T follicular helper cell (primary cell): ENCODE data around the gene RAVER2.
"Not testable (repeated sequence)": the region's sequence is repeated elsewhere in the genome, so short reads cannot be mapped to it uniquely, and the experiment has no call there.

ENCODE experiments used
- DNase-seq: peaks from one replicate; pipeline ENCODE4 v3.0.0-alpha.2; 2020; ENCODE audit warnings: low read depth
- total RNA-seq, 2 experiments: gene quantifications; one replicate each; lab custom pipeline; 2026; lab: John Stamatoyannopoulos, UW

RAVER2 gene
- 3.2 to 4.2 reads per million in 2 experiments for total RNA-seq

GRCh38 chr1:64744492-64745180 lies at the start of gene RAVER2:
RAVER2 (plus strand) TSS chr1:64745075; CDS start chr1:64745173, 98 bp downstream.
- peak; percentile 28 for DNase-seq

DNA sequence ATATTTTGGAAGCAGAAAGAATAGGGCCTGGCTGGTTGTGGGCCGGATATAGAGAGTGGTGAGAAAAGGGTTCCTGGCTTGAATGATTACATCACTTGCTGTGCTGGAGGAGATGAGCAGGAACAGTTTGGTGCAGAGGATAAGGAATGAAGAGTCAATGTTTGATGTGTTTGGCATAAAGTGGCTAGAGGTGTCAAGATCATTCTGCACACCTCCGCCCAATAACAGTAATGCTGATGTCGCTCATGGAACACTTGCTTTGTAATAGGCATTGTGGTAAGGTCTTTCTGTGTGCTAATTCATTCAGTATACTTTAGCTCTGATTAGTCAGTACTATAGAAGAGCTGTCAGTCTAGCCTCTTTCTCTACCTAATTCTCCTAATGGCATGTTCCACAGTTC lies 48.0 kb upstream of the RAVER2 start:
- DNase-seq, result no peak

- DNase-seq, result no peak
Measured at GRCh38 chr1:64699327-64699726, 45.5 kb upstream of the RAVER2 start.

- no peak for DNase-seq
Measured at GRCh38 chr1:64701071-64701470, 43.8 kb upstream of the RAVER2 start.

DNA sequence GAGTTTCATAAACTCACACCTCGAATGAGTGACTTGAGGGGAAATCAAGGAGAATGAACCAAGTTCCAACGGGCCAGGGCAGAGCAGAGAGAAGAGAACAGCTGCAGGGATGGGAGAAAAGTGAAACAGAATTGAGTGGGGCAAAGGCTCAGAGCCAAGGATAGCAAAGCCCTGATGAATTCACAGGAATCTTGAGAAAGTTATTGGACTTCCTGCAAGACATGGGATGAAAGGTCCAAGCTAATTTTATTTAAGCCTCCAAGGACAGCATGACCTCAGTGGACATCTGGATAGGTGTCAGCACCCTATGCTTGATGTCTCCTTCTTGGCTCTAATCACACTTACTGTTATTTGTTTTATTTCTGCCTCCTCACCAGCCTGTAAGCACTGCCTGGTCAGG lies 43.0 kb upstream of the RAVER2 start:
- no peak for DNase-seq

GRCh38 chr1:64702670-64703069 lies 42.2 kb upstream of the RAVER2 start:
- DNase-seq, result not testable (repeated sequence)

DNA sequence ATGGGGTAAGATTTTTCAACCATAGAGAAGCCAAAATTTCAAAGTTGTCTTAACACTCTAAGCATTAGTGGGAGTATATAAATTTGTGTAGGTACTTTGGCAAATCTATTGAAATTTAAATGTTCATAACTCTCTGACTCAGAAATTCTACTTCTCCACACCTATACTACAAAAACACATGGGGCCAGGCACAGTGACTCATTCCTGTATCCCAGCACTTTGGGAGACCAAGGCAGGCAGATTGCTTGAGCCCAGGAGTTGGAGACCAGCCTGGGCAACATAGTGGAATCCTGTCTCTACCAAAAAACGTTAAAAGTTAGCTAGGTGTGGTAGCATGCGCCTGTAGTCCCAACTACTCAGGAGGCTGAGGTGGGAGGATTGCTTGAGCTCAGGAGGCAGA lies 41.3 kb upstream of the RAVER2 start:
- DNase-seq, result no peak

GRCh38 chr1:64705591-64705990 lies 39.3 kb upstream of the RAVER2 start:
- DNase-seq, result no peak

- DNase-seq, result no peak
Measured at GRCh38 chr1:64711266-64711665, 33.6 kb upstream of the RAVER2 start.

- no peak for DNase-seq
Measured at GRCh38 chr1:64712049-64712448, 32.8 kb upstream of the RAVER2 start.

- no peak for DNase-seq
Measured at GRCh38 chr1:64715186-64715585, 29.7 kb upstream of the RAVER2 start.

DNA sequence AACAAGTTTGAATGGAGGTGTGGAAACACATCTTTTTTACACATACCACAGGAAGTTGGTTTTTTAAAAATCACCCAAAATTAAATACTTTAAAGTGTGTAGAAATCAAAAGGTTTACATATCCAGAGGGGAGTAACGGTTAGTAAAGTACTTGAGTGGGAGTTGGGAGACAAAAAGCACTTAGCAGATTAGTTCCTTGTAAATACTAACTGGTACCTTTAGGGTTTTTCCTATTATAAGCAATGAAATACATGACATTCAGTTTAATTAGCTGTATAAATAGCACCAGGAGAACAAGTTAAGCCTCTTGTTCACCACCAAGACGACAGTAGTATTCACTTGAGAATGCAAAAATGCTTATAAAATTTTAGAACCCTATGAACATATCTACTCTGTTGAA lies 23.7 kb upstream of the RAVER2 start:
- DNase-seq, result no peak

GRCh38 chr1:64721576-64722145 lies 23.2 kb upstream of the RAVER2 start:
- DNase-seq, result no peak

DNA sequence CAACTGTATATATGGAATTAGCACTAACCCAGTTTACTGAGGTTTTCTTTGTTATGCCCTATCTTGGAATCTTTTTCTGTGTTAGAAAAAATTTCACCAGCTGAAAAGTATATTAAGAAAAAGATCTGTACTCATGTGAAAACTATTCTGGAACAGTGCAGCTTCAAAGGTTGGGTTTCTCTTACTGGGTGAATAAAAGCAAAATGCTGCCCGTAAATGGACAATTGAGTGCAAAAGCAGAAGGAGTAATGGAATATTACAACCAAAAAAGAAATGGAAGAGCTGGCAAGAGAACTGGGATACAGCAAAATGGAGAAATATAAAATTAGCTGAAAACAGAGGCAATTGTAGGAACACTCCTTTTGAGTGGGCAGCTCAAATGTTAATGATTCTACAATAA lies 17.0 kb upstream of the RAVER2 start:
- no peak for DNase-seq

DNA sequence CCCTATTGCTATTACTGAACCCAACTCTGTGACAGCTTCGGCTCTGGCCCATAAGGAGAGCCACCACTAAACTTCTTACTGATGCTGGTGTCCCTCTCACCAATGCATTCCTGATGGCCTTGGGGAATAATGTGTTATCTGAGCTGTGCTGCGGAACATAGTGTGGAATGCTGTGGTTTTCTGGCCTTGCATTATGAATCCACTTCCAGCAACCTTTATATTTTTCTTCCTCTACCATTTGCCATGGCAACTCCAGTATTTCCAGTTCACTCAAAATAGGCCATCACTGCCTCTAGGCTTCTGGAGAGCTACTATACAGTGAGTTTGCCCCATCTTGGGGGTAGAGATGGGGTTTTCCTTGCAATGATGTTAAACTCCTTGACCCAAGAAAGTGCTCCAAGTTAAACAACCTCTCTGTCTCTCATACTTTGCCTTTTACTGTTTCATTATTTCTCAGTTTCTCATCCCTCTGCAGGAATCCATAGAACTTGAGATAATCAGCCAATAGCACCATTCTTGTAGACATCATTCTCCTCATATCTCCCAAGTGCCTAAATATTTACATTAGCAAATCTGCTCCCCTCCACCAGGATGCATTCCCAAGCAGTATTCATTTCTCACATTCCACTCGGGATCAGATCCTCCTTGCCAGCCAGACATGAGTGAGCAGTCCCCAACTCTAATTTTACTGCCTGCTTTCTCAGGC lies 11.1 kb upstream of the RAVER2 start:
- no peak for DNase-seq

DNA sequence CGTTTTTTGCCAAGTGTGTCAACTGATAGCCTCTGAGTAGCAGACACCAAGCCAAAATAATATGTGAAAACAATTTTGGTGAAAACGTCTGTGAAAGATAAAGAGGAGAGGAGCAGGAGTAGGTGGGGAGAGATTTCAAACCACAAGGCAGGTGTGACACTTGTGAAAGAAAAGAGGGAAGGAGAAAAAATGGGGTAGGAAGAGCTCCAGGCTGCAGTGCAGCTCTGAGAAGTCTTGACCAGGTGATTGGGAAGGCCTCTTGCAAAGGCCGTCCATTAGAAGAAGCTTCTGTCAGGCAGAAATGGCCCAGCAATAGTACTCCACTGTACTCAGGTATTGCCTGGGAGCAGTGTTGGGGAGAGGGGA lies 10.6 kb upstream of the RAVER2 start:
- no peak for DNase-seq

DNA sequence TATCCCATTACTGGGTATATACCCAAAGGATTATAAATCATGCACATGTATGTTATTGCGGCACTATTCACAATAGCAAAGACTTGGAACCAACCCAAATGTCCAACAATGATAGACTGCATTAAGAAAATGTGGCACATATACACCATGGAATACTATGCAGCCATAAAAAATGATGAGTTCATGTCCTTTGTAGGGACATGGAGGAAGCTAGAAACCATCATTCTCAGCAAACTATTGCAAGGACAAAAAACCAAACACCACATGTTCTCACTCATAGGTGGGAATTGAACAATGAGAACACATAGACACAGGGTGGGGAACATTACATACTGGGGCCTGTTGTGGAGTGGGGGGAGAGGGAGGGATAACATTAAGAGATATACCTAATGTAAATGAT lies 4.2 kb upstream of the RAVER2 start:
- DNase-seq, result not testable (repeated sequence)

DNA sequence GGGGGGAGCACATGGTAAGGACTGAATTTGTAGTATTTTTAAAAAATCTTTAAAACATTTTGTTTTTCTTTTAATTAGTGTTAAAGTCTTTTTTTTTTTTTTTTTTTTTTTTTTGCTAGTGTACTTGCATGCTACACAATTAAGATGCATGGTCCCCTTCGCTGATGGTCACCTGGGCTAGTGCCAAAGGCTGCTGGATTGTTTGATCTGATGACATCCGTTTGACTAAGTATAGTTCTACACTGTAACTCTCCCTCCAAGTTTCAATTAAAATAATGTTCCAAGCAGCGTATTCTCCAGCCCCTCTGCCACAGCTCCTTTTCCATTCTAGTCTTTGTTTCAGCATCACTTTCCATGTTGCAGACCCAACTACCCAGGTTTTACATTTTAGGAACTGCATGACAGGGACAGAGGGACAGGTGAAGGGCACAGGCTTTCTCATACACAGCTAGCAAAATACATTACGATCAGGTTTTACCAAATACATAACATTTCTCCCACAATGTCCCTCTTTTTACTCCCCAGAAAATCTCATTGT lies 852 bp upstream of the RAVER2 start:
- no peak for DNase-seq

DNA sequence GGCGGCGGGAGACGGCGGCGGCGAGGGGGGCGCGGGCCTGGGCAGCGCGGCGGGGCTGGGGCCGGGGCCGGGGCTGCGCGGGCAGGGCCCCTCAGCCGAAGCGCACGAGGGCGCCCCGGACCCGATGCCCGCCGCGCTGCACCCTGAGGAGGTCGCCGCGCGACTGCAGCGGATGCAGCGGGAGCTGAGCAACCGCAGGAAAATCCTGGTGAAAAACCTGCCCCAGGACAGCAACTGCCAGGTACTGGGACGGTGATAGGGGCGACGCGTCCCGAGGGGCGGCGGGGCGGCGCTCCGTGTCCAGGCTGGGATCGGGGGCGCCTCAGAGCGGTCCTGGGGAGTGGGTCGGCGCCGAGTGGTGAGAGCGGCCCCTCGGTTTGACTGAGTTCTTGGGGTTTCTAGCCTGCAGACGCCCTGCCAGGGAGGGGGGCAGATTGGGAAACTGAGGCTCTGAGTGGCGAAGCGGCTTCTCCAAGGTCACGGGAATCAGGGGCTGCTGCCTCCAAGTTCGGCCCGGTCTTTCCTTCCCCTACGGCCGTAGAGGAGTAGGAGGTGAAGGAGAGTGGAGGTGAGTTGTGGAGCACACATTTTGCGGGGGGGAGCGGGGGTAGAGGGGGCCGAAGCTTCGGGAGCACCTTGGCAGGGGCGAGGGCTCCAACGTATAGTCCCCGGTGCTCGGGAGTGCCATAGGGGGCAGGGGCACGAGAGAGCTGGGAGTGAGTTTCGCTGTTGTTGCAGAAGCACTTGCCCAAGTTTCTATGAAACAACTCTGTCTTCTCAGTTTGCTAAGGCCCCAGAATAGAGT lies 508 bp downstream of the RAVER2 start:
- DNase-seq, result no peak

DNA sequence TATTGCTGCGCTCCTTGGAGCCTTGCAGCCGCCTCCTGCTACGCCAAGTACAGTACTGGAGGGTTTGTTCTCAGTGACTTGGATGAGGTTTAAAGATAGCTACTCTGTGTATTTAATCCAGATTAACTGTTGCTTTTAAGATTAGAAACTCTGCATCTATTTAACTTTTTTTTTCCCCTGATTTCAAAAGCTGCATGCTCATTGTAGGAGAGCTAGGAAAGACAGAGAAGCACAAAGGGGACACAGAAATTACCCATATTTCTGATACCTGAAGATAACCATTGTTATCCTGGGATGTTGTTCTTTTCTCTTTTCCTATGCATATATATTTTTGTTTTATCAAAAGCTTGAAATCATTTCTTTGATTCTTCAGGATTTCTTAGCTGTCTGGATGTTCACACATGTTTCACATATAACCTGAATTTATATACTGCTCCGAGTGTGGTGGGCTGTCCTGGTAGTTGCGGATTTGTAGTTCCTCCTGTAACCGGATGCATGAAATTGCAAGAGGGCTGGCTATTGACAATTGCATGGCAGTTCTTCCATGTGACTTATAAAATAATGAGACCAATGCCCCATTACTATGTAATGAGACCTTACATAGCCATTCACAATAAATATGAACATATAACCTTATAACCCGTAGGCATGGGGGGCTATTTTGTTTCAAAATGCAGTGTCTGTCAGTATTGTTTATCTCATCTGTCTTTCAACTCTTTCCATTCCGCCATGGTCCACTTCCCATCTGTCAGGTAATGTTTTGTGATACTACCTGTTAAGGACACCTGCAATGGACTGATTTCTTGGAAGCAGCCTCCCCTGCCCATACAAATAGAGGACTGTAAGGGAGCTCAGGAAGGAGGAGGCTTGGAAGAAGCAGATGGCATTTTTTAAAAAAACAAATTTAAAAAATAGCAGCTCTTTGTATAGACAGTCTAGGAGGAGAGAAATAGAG lies 1.4 kb downstream of the RAVER2 start:
- no peak for DNase-seq

- DNase-seq, result no peak
Measured at GRCh38 chr1:64748222-64748621, 3.3 kb downstream of the RAVER2 start.
